ENCODE data around the gene UBXN4. TPM values are rescaled to one million over a fixed set of nuclear protein-coding genes. Genes with fewer than 3 reads are reported as not detected.
"Not testable (repeated sequence)": the region's sequence is repeated elsewhere in the genome, so short reads cannot be mapped to it uniquely, and the experiment has no call there.

UBXN4 gene
- total RNA-seq, 1 experiment from 2014 or later, result 83.7 TPM

DNA sequence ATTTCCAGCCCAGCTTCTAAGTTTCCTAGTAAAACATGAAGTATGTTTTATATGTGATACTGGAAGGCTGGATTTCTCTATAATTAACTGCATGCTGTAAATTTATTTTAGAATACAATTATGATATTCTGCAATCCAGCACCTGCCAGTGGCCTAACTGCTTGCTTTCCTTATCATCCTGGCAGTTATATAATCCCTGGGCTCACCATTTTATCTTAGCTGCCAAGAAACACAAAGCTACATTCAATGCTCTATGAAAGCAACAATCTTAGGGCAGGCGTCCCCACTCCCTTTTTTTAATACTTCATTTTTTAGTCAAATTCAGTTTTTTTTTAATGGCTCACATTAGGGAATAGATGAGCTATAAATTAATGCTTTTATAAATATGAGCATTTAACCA, 38.4 kb upstream of the UBXN4 start:
- in situ Hi-C loops (cut with HindIII; ENCODE audit: low pct_unique_long_range_greater_than_20kb, low sequenced_read_pairs), result no loop called here
- intact Hi-C loops (cut with micrococcal nuclease; ENCODE audit: unreplicated experiment), result no loop called here
- Histone ChIP-seq H3K27ac (ENCODE audit: low read length) (no peak overlapping the region), H3K36me3 (ENCODE audit: control insufficient read depth, insufficient read depth, low read length) (no peaks in the 10 kb centered on the region), H3K27me3 (ENCODE audit: control insufficient read depth, insufficient read depth, low read length) (no peaks in the 10 kb centered on the region), H3K4me3 (ENCODE audit: low read depth in 2 of 2, low read length in 2 of 2) (no peak overlapping the region), H3K4me1 (ENCODE audit: control insufficient read depth, insufficient read depth, low read length) (no peaks in the 10 kb centered on the region), H3K9me3 (ENCODE audit: control insufficient read depth, insufficient read depth, low read depth, low read length) (no peaks in the 10 kb centered on the region)
- TF ChIP-seq, protein P1, sequence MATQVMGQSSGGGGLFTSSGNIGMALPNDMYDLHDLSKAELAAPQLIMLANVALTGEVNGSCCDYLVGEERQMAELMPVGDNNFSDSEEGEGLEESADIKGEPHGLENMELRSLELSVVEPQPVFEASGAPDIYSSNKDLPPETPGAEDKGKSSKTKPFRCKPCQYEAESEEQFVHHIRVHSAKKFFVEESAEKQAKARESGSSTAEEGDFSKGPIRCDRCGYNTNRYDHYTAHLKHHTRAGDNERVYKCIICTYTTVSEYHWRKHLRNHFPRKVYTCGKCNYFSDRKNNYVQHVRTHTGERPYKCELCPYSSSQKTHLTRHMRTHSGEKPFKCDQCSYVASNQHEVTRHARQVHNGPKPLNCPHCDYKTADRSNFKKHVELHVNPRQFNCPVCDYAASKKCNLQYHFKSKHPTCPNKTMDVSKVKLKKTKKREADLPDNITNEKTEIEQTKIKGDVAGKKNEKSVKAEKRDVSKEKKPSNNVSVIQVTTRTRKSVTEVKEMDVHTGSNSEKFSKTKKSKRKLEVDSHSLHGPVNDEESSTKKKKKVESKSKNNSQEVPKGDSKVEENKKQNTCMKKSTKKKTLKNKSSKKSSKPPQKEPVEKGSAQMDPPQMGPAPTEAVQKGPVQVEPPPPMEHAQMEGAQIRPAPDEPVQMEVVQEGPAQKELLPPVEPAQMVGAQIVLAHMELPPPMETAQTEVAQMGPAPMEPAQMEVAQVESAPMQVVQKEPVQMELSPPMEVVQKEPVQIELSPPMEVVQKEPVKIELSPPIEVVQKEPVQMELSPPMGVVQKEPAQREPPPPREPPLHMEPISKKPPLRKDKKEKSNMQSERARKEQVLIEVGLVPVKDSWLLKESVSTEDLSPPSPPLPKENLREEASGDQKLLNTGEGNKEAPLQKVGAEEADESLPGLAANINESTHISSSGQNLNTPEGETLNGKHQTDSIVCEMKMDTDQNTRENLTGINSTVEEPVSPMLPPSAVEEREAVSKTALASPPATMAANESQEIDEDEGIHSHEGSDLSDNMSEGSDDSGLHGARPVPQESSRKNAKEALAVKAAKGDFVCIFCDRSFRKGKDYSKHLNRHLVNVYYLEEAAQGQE (IDR thresholded peaks at IDR 0.05; ENCODE audit: insufficient read depth in 1 of 2, low read depth in 2 of 2, low read length in 1 of 2), result no peak
- TF ChIP-seq TCF7L2 (IDR thresholded peaks at IDR 0.05; ENCODE audit: low read depth, low read length), result no peak
- TF ChIP-seq, protein P2, sequence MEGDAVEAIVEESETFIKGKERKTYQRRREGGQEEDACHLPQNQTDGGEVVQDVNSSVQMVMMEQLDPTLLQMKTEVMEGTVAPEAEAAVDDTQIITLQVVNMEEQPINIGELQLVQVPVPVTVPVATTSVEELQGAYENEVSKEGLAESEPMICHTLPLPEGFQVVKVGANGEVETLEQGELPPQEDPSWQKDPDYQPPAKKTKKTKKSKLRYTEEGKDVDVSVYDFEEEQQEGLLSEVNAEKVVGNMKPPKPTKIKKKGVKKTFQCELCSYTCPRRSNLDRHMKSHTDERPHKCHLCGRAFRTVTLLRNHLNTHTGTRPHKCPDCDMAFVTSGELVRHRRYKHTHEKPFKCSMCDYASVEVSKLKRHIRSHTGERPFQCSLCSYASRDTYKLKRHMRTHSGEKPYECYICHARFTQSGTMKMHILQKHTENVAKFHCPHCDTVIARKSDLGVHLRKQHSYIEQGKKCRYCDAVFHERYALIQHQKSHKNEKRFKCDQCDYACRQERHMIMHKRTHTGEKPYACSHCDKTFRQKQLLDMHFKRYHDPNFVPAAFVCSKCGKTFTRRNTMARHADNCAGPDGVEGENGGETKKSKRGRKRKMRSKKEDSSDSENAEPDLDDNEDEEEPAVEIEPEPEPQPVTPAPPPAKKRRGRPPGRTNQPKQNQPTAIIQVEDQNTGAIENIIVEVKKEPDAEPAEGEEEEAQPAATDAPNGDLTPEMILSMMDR (IDR thresholded peaks at IDR 0.05), result no peak
- no peak for TF ChIP-seq SIN3A (IDR thresholded peaks at IDR 0.05; ENCODE audit: borderline replicate concordance, insufficient read depth, low read depth, low read length)
- no peak for TF ChIP-seq POLR2AphosphoS5 (IDR thresholded peaks at IDR 0.05; ENCODE audit: low read depth, low read length)
- ATAC-seq (no peak), DNase-seq (ENCODE audit: low read depth, low spot score) (no peak)
- POLR2A ChIA-PET, result interaction anchor here (0.5 kb wide), 1 partner anchor 126 kb away, joined by 17 read pairs; no protein-coding TSS in a partner anchor
- CTCF ChIA-PET, result no interaction called here
- no TSS peak for BruUV-seq (replicated peaks)

DNA sequence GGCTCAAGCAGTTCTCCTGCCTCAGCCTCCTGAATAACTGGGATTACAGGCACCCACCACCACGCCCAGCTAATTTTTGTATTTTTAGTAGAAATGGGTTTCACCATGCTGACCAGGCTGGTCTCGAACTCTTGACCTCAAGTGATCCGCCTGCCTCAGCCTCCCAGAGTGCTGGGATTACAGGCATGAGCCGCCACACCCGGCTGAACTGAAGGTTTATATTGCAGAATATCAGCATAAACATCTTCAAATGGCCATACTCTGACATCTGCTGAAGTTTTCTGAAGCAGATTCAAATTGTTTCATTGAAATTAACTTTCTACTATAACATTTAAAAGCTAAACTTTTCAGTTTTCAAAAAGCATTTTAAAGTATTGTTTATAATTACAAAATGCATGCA, 37.6 kb upstream of the UBXN4 start:
- H3K36me3 ChIP-seq (ENCODE audit: control insufficient read depth, insufficient read depth, low read length); intact Hi-C loops (cut with micrococcal nuclease; ENCODE audit: unreplicated experiment); H3K4me3 ChIP-seq (ENCODE audit: low read depth in 2 of 2, low read length in 2 of 2); DNase-seq (ENCODE audit: low read depth, low spot score); H3K27me3 ChIP-seq (ENCODE audit: control insufficient read depth, insufficient read depth, low read length); H3K4me1 ChIP-seq (ENCODE audit: control insufficient read depth, insufficient read depth, low read length); BruUV-seq (replicated peaks); H3K27ac ChIP-seq (ENCODE audit: low read length); ATAC-seq; in situ Hi-C loops (cut with HindIII; ENCODE audit: low pct_unique_long_range_greater_than_20kb, low sequenced_read_pairs); POLR2A ChIA-PET; CTCF ChIA-PET; H3K9me3 ChIP-seq (ENCODE audit: control insufficient read depth, insufficient read depth, low read depth, low read length): not testable (repeated sequence)

DNA sequence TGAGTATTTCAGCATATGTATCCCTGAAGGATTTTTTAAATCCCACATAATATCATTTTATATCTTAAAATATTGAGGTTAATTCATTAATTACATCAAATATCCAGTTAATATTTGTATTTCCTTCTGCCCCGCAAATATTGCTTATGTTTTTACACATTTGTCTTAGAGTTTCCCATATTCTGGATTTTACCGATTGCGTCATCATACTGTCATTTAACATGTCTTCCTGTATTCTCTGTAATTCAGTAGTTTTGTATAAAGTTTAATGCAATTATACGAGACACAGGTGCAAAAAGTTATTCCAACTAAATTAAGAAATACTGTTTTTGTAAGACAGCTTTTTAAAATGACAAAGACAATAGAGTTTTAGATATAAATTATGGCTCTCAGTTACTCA, 33.5 kb upstream of the UBXN4 start:
- no TSS peak for BruUV-seq (replicated peaks)
- no peak overlapping the region for H3K27ac ChIP-seq (ENCODE audit: low read length)
- no peaks in the 10 kb centered on the region for H3K4me1 ChIP-seq (ENCODE audit: control insufficient read depth, insufficient read depth, low read length)
- in situ Hi-C loops (cut with HindIII; ENCODE audit: low pct_unique_long_range_greater_than_20kb, low sequenced_read_pairs) (no loop called here), intact Hi-C loops (cut with micrococcal nuclease; ENCODE audit: unreplicated experiment) (no loop called here)
- TF ChIP-seq, protein P1 (IDR thresholded peaks at IDR 0.05; ENCODE audit: insufficient read depth in 1 of 2, low read depth in 2 of 2, low read length in 1 of 2), result no peak
- TF ChIP-seq POLR2AphosphoS5 (IDR thresholded peaks at IDR 0.05; ENCODE audit: low read depth, low read length) (no peak), SIN3A (IDR thresholded peaks at IDR 0.05; ENCODE audit: borderline replicate concordance, insufficient read depth, low read depth, low read length) (no peak), TCF7L2 (IDR thresholded peaks at IDR 0.05; ENCODE audit: low read depth, low read length) (no peak)
- TF ChIP-seq, protein P2 (IDR thresholded peaks at IDR 0.05), result no peak
- ChIA-PET CTCF (no interaction called here), POLR2A (no interaction called here)
- H3K27me3 ChIP-seq (ENCODE audit: control insufficient read depth, insufficient read depth, low read length), result no peaks in the 10 kb centered on the region
- no peaks in the 10 kb centered on the region for H3K9me3 ChIP-seq (ENCODE audit: control insufficient read depth, insufficient read depth, low read depth, low read length)
- peaks cover 3% of the 10 kb centered on the region; the same call in 1 of the 2 replicates for H3K36me3 ChIP-seq (ENCODE audit: control insufficient read depth, insufficient read depth, low read length)
- no peak for ATAC-seq
- DNase-seq (ENCODE audit: low read depth, low spot score), result no peak
- no peak overlapping the region for H3K4me3 ChIP-seq (ENCODE audit: low read depth in 2 of 2, low read length in 2 of 2)

Data from Panc1 (cell line).